Transverse colon (tissue), 4 donors: ENCODE measurements around the gene NDUFB5. TPM values are rescaled to one million over a fixed set of nuclear protein-coding genes. Genes with fewer than 3 reads are reported as not detected.

ENCODE experiments used
- DNase-seq: peaks from one replicate; pipeline ENCODE4 v3.0.0-alpha.2; 2019
- H3K27ac ChIP-seq, 4 donors: fragments of 200-600 bp; sonication (generic); 2 replicates each; pipeline ENCODE4 v1.5.1; 2016 to 2018; ENCODE audit warnings: inconsistent platforms in 4 of 4
- H3K27me3 ChIP-seq: fragments of 200-600 bp; sonication (generic); 2 replicates; pipeline ENCODE4 v1.5.1; 2017; ENCODE audit warnings: inconsistent platforms
- H3K36me3 ChIP-seq, 4 donors: fragments of 200-600 bp; sonication (generic); 2 replicates each; pipeline ENCODE4 v1.5.1; 2017 to 2019; ENCODE audit warnings: inconsistent platforms in 4 of 4
- H3K4me1 ChIP-seq, 4 donors: fragments of 200-600 bp; sonication (generic); 2 replicates each; pipeline ENCODE4 v1.5.1; 2017 to 2020; ENCODE audit warnings: inconsistent platforms in 4 of 4
- H3K4me3 ChIP-seq, 4 donors: fragments of 200-600 bp; sonication (generic); 1 replicate in 1 of 4; 2 replicates in 3 of 4; pipeline versions ENCODE4 v1.5.1 to v1.6.1; 2017 to 2019; ENCODE audit warnings: inconsistent platforms in 4 of 4
- H3K9me3 ChIP-seq, 2 donors: fragments of 200-600 bp; sonication (generic); 2 replicates each; pipeline ENCODE4 v1.5.1; 2017 to 2019; ENCODE audit warnings: inconsistent platforms in 2 of 2
- CTCF ChIP-seq, 5 experiments: fragments of 200-600 bp in 3 of 5; fragments of 450-650 bp in 2 of 5; sonication (generic) in 3 of 5; IDR thresholded peaks; 1 replicate in 2 of 5; 2 replicates in 3 of 5; pipeline ENCODE4 v1.5.1; 2016 to 2017; ENCODE audit warnings: antibody characterized with exemption in 5 of 5, inconsistent platforms in 3 of 5, mild to moderate bottlenecking in 2 of 5, moderate library complexity in 1 of 5
- EP300 ChIP-seq: sonication (generic); formaldehyde crosslinking; IDR thresholded peaks from one replicate; pipeline ENCODE4 v1.6.1; 2017; ENCODE audit warnings: antibody characterized with exemption, low read depth
- POLR2A ChIP-seq: fragments of 450-650 bp; IDR thresholded peaks from one replicate; pipeline ENCODE4 v1.6.1; 2016; ENCODE audit warnings: antibody characterized with exemption, mild to moderate bottlenecking, moderate library complexity
- POLR2AphosphoS5 ChIP-seq, 3 donors: sonication (generic); formaldehyde crosslinking; IDR thresholded peaks; one replicate each; pipeline ENCODE4 v1.6.1; 2016; ENCODE audit warnings: antibody characterized with exemption in 3 of 3
- WGBS, 2 donors: methylation state at CpG; one replicate each; pipeline ENCODE4 v1.1.5; 2018; ENCODE audit warnings: low coverage in 1 of 2; 5-methylcytosine and 5-hydroxymethylcytosine counted together
- in situ Hi-C, 4 donors: fragments of 200-750 bp; cut with MboI; loops; one replicate each; pipeline versions ENCODE4 v1.15.0 to v1.15.1; 2017; ENCODE audit warnings: low sequenced_read_pairs in 3 of 4, low pct_ligation_motif_present in 1 of 4, low pct_unique_long_range_greater_than_20kb in 1 of 4
- intact Hi-C: fragments of 100-400 bp; cut with DNase I; formaldehyde crosslinking; loops from one replicate; pipeline ENCODE4 v1.15.1; 2023; ENCODE audit warnings: low total_unique reads
- total RNA-seq, 4 donors: library from RNA; depleted of rRNA; stranded (reverse); fragments of >200 nt; gene quantifications; one replicate each; pipeline ENCODE4 v1.1.0, GENCODE V29; 2016

Gene NDUFB5
- total RNA-seq, 4 donors from 2014 or later: 47.5 to 139 (median 88.5) TPM

DNA sequence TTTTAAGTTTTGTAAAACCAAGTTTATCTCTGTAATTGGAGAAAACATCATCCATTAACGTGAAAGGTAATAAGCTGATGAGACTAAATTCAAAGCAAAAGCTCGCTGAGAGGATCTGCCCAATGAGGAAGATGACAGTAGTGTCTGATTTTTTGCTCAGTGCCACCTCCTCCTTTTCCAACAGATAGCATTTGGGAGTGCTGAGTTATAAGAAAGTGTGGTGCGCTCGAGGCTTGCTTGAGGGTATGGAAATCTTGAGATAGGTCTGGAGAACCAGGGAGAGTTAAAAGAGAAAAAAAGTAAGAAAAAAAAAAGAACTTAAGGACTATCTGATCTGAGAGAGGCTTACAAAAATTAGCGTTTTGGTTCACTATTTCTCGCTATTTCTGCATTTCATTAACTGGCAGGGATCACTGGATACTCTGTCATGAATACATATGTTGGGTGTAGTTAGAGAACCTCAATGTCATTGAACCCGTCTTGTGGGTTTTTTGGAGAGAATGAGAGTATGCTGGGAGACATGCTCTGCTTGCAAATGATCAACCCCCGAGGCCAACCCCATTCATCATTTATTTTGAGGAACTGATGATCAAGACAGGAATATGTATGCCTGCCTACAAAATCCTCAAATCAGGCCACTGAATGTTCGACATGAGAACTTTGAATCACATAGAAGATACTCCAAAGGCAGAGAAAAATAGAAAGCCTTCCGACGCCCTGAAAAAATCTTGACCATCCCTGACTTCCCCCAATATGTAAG is 47.3 kb downstream of the NDUFB5 start:
- TF ChIP-seq CTCF (IDR thresholded peaks at IDR 0.05) (no peak), EP300 (no peak), POLR2A (no peak), POLR2AphosphoS5 (IDR thresholded peaks at IDR 0.05) (no peak)
- DNase-seq: no peak
- no peaks in the 10 kb centered on the region for H3K27me3 ChIP-seq
- intact Hi-C loops: no loop called here
- in situ Hi-C loops: no loop called here
- peaks cover 6 to 12% (median 8%) of the 10 kb centered on the region in 4 donors for H3K4me1 ChIP-seq
- no peaks in the 10 kb centered on the region for H3K36me3 ChIP-seq
- H3K9me3 ChIP-seq: no peaks in the 10 kb centered on the region
- WGBS, 2 donors: 45 to 51% methylated on average over 11 of the region's 11 CpGs
- H3K4me3 ChIP-seq: peak overlapping the region in 3 of 4 donors; percentile 70 to 88 (median 76)
- H3K27ac ChIP-seq: peak overlapping the region; percentile 90 to 95 (median 90)

DNA sequence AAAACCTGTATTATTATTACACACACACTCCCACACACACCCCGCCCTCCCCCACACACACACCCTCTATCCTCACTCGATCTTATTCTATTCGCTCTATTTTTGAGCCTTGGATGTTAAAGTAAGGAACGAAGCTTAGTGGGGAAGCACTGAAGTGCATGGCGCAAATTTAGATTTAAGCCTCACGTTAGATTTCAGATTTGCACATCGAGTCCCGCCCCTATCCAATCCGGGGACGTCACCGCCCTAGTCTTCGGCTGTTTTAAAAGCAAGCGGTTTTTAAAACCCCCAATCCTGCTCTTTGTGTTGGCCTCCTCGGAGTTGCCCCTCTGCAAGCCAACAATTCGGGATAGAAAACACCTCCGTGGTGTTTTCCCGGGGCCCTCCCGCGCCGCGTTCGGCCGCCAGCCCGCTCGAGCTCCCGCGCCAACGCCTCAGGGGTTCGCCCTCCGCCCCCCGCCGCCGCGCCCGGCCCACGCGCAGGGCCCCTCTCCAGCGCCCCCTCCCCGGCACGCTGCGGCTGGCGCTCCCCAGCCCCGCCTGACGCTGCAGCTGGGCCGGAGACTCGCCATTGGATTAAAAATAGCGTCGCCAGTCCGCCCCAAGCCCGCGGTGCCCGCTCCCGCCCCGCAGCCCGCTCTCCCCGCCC is 48.0 kb downstream of the NDUFB5 start, which contains the start of gene USP13:
TSS of gene USP13 (plus strand) at position 594 of the 649 bp plus-strand sequence. CDS start 186 bp downstream, outside the sequence.
- Histone ChIP-seq H3K9me3 (no peaks in the 10 kb centered on the region), H3K4me3 (peak within 1 kb of the TSS; percentile 70 to 98 (median 82)), H3K4me1 (peaks cover 6 to 12% (median 8%) of the 10 kb centered on the region in 4 donors), H3K36me3 (no peaks in the 10 kb centered on the region), H3K27me3 (no peaks in the 10 kb centered on the region), H3K27ac (peak within 1 kb of the TSS; percentile 90 to 95 (median 90))
- in situ Hi-C loops (no loop called here), intact Hi-C loops (no loop called here)
- 0% methylated on average over 7 to 35 of the region's 56 CpGs for WGBS, 2 donors
- peak; percentile 54 for DNase-seq
- TF ChIP-seq CTCF (IDR thresholded peaks at IDR 0.05) (peak in 2 of 5 experiments; percentile 26 to 46), POLR2A (no peak)

- intact Hi-C loops: no loop called here
Observed at GRCh38 chr3:179653096-179653797, 48.7 kb downstream of the NDUFB5 start.

More at GRCh38 chr3:179653096-179653797, 48.7 kb downstream of the NDUFB5 start:
- Histone ChIP-seq H3K36me3 (no peaks in the 10 kb centered on the region), H3K9me3 (no peaks in the 10 kb centered on the region), H3K4me3 (peak overlapping the region; percentile 70 to 98 (median 82)), H3K27ac (peak overlapping the region; percentile 90 to 95 (median 90)), H3K4me1 (peaks cover 6 to 12% (median 8%) of the 10 kb centered on the region in 4 donors), H3K27me3 (no peaks in the 10 kb centered on the region)
- in situ Hi-C loops: no loop called here
- WGBS, 2 donors: 0% methylated on average over 73 of the region's 77 CpGs; no CpG with 5 or more reads in 1 of the 2 donors
- TF ChIP-seq CTCF (IDR thresholded peaks at IDR 0.05): no peak
- peak; percentile 20 for TF ChIP-seq POLR2A
- peak in 1 of 3 donors; percentile 8 for TF ChIP-seq POLR2AphosphoS5 (IDR thresholded peaks at IDR 0.05)
- TF ChIP-seq EP300: no peak
- DNase-seq: peak; percentile 68
